PFSK-1 (cell line): ENCODE measurements around the gene RETREG2.

Experiments used
- FOXP2 ChIP-seq: optimal IDR thresholded peaks from 2 replicates; pipeline ENCODE3; 2011; ENCODE audit warnings: borderline replicate concordance, control low read depth, inconsistent platforms; ENCODE audit not compliant: insufficient read depth; ENCODE audit errors: extremely low read length, extremely low read depth
- POLR2AphosphoS5 ChIP-seq: IDR thresholded peaks from 2 replicates; pipeline ENCODE4 v1.6.1; 2012; ENCODE audit warnings: low read depth, mild to moderate bottlenecking, control low read depth, low read length, moderate library complexity
- SIN3A ChIP-seq: IDR thresholded peaks from 2 replicates; pipeline ENCODE4 v1.6.1; 2012; ENCODE audit warnings: mild to moderate bottlenecking, low read length, moderate library complexity, borderline replicate concordance; ENCODE audit not compliant: insufficient read depth
- TAF1 ChIP-seq: IDR thresholded peaks from 2 replicates; pipeline ENCODE4 v1.6.1; 2012; ENCODE audit warnings: low read length, control low read depth, borderline replicate concordance; ENCODE audit not compliant: insufficient read depth
- TF ChIP-seq, protein P1 (sequence below), 2 experiments: IDR thresholded peaks; 2 replicates each; pipeline versions ENCODE4 v1.6.1 to v1.8.0; 2011 to 2012; ENCODE audit warnings: low read depth in 2 of 2, low read length in 2 of 2, control low read depth in 1 of 2, inconsistent platforms in 1 of 2, mild to moderate bottlenecking in 1 of 2, moderate library complexity in 1 of 2; ENCODE audit not compliant: insufficient read depth in 1 of 2

The RETREG2 gene

DNA sequence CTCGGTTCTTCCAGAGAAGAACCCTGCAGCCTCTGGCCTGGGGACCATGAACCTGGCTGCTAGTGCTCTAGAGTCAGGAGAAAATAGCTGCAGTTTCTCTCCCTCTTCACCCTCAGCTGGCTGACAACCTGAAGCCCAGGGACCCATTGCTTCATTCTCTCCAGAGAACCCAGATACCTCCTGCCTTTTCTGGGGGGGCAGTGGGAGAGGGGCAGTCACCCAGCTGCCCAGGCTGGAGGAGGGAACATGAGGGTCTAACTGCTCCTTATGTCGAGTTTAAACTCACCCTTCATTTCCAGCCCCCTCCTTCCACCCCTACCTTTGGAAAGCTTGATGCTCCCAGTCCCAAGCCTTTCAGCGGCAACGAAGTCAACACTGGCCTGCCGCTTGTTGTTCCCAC lies 20.9 kb downstream of the RETREG2 start:
- TF ChIP-seq POLR2AphosphoS5, result no peak

DNA sequence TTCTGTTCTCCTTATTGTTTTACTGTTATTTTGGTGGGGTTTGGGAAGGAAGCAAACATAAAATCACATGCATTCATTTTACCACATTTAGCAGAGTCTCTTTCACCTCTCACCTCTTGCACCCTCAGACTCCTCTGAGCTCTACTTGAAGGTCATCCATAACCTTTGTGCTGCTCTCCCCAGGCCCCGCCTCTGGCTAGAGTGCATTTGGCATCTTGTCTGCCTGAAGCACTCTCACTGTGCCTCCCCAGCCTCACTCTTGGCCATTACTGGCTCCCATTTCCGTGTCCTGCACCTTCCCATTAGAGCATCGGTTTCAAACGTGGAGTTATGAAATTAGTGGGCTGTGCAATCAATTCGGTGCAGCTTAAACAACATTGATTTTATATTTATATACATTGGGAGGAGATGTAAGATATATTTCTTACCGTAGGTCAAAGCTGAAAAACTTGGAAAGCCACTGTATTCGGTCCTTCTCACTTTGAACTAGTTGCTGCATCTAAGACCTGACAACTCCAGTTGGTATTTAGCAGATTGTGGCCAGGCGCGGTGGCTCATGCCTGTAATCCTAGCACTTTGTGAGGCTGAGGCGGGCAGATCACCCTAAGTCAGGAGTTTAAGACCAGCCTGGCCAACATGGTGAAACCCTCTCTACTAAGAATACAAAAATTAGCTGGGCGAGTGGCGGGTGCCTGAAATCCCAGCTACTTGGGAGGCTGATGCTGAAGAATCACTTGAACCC lies 21.6 kb downstream of the RETREG2 start:
- TF ChIP-seq SIN3A (no peak), FOXP2 (no peak), TAF1 (no peak), POLR2AphosphoS5 (no peak)
- TF ChIP-seq, protein P1, sequence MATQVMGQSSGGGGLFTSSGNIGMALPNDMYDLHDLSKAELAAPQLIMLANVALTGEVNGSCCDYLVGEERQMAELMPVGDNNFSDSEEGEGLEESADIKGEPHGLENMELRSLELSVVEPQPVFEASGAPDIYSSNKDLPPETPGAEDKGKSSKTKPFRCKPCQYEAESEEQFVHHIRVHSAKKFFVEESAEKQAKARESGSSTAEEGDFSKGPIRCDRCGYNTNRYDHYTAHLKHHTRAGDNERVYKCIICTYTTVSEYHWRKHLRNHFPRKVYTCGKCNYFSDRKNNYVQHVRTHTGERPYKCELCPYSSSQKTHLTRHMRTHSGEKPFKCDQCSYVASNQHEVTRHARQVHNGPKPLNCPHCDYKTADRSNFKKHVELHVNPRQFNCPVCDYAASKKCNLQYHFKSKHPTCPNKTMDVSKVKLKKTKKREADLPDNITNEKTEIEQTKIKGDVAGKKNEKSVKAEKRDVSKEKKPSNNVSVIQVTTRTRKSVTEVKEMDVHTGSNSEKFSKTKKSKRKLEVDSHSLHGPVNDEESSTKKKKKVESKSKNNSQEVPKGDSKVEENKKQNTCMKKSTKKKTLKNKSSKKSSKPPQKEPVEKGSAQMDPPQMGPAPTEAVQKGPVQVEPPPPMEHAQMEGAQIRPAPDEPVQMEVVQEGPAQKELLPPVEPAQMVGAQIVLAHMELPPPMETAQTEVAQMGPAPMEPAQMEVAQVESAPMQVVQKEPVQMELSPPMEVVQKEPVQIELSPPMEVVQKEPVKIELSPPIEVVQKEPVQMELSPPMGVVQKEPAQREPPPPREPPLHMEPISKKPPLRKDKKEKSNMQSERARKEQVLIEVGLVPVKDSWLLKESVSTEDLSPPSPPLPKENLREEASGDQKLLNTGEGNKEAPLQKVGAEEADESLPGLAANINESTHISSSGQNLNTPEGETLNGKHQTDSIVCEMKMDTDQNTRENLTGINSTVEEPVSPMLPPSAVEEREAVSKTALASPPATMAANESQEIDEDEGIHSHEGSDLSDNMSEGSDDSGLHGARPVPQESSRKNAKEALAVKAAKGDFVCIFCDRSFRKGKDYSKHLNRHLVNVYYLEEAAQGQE (IDR thresholded peaks at IDR 0.05; ENCODE audit: insufficient read depth in 1 of 2, low read depth in 2 of 2, low read length in 2 of 2), result no peak

DNA sequence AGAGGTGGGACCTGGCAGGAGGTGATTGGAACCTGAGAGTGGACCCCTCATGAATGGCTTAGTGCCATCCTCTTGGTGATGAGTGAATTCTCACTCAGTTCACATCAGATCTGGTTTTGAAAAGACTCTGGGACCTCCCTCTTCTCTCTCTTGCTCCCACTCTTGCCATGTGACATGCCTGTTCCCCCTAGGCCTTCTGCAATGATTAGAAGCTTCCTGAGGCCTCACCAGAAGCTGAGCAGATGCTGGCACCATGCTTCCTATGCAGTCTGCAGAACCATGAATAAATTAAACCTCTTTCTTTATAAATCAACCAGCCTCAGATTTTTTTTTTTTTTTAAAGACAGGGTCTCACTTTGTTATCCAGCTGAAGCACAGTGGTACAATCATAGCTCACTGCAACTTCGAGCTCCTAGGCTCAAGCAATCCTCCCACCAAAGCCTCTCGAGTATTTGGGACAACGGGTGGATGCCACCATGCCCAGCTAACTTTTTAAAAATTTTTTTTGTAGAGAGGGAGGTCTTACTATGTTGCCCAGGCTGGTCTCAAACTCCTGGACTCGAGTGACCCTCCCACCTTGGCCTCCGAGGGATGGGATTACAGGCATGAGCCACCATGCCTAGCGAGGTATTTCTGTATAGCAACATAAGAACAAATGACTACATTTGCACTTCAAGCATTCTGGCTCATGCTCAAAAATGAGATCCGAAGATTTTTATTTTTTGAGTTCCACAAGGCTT lies 26.5 kb downstream of the RETREG2 start:
- TF ChIP-seq SIN3A (no peak), FOXP2 (no peak), TAF1 (no peak), POLR2AphosphoS5 (no peak)
- TF ChIP-seq, protein P1 (IDR thresholded peaks at IDR 0.05; ENCODE audit: insufficient read depth in 1 of 2, low read depth in 2 of 2, low read length in 2 of 2), result no peak

DNA sequence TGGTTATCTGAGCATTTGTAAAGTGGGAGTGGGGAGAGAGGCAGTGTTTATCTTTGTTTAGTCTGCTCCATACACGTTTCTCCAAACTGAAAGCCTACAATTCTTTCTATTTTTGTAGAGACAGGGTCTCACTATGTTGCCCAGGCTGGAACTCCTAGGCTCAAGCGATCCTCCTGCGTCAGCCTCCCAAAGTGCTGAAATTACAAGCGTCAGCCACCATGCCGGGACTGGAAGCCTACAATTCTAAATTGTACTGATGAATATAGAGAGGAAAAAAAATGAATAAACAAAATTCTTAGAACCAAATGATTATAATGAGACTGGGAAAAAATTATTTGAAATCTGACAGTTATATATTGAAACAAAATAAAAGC lies 27.1 kb downstream of the RETREG2 start:
- TF ChIP-seq, protein P1 (IDR thresholded peaks at IDR 0.05; ENCODE audit: insufficient read depth in 1 of 2, low read depth in 2 of 2, low read length in 2 of 2), result no peak
- TF ChIP-seq TAF1, result no peak
- TF ChIP-seq POLR2AphosphoS5, result no peak
- TF ChIP-seq SIN3A, result no peak
- no peak for TF ChIP-seq FOXP2

DNA sequence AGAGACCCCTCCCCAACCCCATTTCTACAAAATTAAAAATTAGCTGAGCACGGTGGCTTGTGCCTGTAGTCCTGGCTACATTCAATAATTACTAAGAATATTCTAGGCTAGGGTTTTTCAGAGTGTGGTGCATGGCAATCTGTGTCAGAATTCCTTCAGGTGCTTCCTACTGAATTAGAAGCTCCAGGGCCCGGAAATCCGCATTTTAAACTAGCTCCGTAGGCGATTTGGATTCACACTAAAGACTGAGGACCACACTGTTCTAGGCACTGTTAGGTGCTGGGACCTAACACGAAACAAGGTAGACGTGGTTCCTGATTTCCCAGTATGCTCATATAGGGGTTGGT lies 27.9 kb downstream of the RETREG2 start:
- no peak for TF ChIP-seq POLR2AphosphoS5
- TF ChIP-seq, protein P1 (IDR thresholded peaks at IDR 0.05; ENCODE audit: insufficient read depth in 1 of 2, low read depth in 2 of 2, low read length in 2 of 2), result no peak
- TF ChIP-seq SIN3A, result no peak
- TF ChIP-seq TAF1, result no peak
- TF ChIP-seq FOXP2, result no peak
